WTC11 (cell line): ENCODE measurements around the gene BLCAP. TPM values are rescaled to one million over a fixed set of nuclear protein-coding genes. Genes with fewer than 3 reads are reported as not detected.

ENCODE experiments used
- AFF4 ChIP-seq: sonication (generic); formaldehyde crosslinking; IDR thresholded peaks from 2 replicates; pipeline ENCODE4 v1.8.1; 2023; ENCODE audit warnings: mild to moderate bottlenecking, missing genetic modification reagents, borderline replicate concordance
- ATF6 ChIP-seq: sonication (generic); formaldehyde crosslinking; IDR thresholded peaks from 2 replicates; pipeline ENCODE4 v1.8.1; 2023; ENCODE audit warnings: mild to moderate bottlenecking, missing genetic modification reagents
- ERG ChIP-seq: fragments of 250-450 bp; sonication (Bioruptor Pico); IDR thresholded peaks from 2 replicates; pipeline ENCODE4 v1.8.0; 2021; ENCODE audit warnings: mild to moderate bottlenecking
- FOXJ3 ChIP-seq: sonication (generic); formaldehyde crosslinking; IDR thresholded peaks from 2 replicates; pipeline ENCODE4 v1.9.0; 2021; ENCODE audit warnings: missing genetic modification reagents, mild to moderate bottlenecking, borderline replicate concordance
- GABPB1 ChIP-seq: sonication (generic); formaldehyde crosslinking; IDR thresholded peaks from 2 replicates; pipeline ENCODE4 v1.8.1; 2023; ENCODE audit warnings: mild to moderate bottlenecking, missing genetic modification reagents
- TEAD1 ChIP-seq: sonication (generic); formaldehyde crosslinking; IDR thresholded peaks from 2 replicates; pipeline ENCODE4 v1.8.0; 2022; ENCODE audit warnings: mild to moderate bottlenecking, missing genetic modification reagents
- ZNF121 ChIP-seq: sonication (generic); formaldehyde crosslinking; IDR thresholded peaks from 2 replicates; pipeline ENCODE4 v1.8.0; 2023; ENCODE audit warnings: missing genetic modification reagents
- ZNF317 ChIP-seq: sonication (generic); formaldehyde crosslinking; IDR thresholded peaks from 2 replicates; pipeline ENCODE4 v1.8.1; 2023; ENCODE audit warnings: low read depth, mild to moderate bottlenecking, moderate library complexity, missing genetic modification reagents, borderline replicate concordance
- total RNA-seq: library from RNA; stranded (reverse); gene quantifications from 3 replicates; pipeline ENCODE4 v1.2.3, GENCODE V29; 2021

The BLCAP gene
- total RNA-seq, 1 experiment from 2014 or later: 85.6 TPM

- TF ChIP-seq AFF4: no peak
- no peak for TF ChIP-seq GABPB1 (CRISPR knock-in tag)
- no peak for TF ChIP-seq ZNF121 (CRISPR knock-in tag)
- no peak for TF ChIP-seq ATF6 (CRISPR knock-in tag)
- no peak for TF ChIP-seq TEAD1 (CRISPR knock-in tag)
- TF ChIP-seq ZNF317 (CRISPR knock-in tag): no peak
- no peak for TF ChIP-seq ERG
- no peak for TF ChIP-seq FOXJ3 (CRISPR knock-in tag)
Measured at GRCh38 chr20:37468886-37469285, 58.8 kb downstream of the BLCAP start (continued).

Other genes with a start within 250 kb of the BLCAP start
- 41.7 to 48.6 TPM (median 48.5 TPM) in 3 replicates for gene MANBAL, start 238.2 kb downstream of the BLCAP start, total RNA-seq
- 27.4 to 33.3 TPM (median 30.4 TPM) in 3 replicates for gene SRC, start 181.7 kb downstream of the BLCAP start, total RNA-seq
- gene NNAT, start 6.6 kb downstream of the BLCAP start, total RNA-seq: 59.8 to 90.0 TPM (median 61.1 TPM) in 3 replicates
- 64.4 to 69.3 TPM (median 64.4 TPM) in 3 replicates for gene CTNNBL1, start 166.2 kb upstream of the BLCAP start, total RNA-seq